HG03565 (cell line): ENCODE results near the gene RCC2.

Source experiments
- ATAC-seq: cut with Tn5 transposase; IDR thresholded peaks from one replicate; pipeline ENCODE4 v1.9.1; 2021; ENCODE audit warnings: mild to moderate bottlenecking, moderate library complexity; ENCODE audit not compliant: unreplicated experiment

Gene RCC2

GRCh38 chr1:17381161-17381560, 58.3 kb downstream of the RCC2 start:
- ATAC-seq = no peak

- no peak for ATAC-seq
Observed at GRCh38 chr1:17377325-17377953, 62.0 kb downstream of the RCC2 start.

GRCh38 chr1:17375651-17376050, 63.8 kb downstream of the RCC2 start:
- ATAC-seq = no peak

- ATAC-seq = no peak
Observed at GRCh38 chr1:17372955-17373354, 66.5 kb downstream of the RCC2 start.

- no peak for ATAC-seq
Observed at GRCh38 chr1:17371896-17372295, 67.6 kb downstream of the RCC2 start, which contains the start of gene PADI6. PADI6 (plus strand) TSS chr1:17372196; CDS start chr1:17372246, 50 bp downstream.

- no peak for ATAC-seq
Observed at GRCh38 chr1:17370618-17371017, 68.9 kb downstream of the RCC2 start.

GRCh38 chr1:17369466-17369865, 70.0 kb downstream of the RCC2 start:
- no peak for ATAC-seq

- ATAC-seq = no peak
Observed at GRCh38 chr1:17365293-17365692, 74.2 kb downstream of the RCC2 start.

- no peak for ATAC-seq
Observed at GRCh38 chr1:17363771-17364170, 75.7 kb downstream of the RCC2 start.

GRCh38 chr1:17363351-17363750, 76.1 kb downstream of the RCC2 start:
- no peak for ATAC-seq

GRCh38 chr1:17361687-17362086, 77.8 kb downstream of the RCC2 start:
- no peak for ATAC-seq

GRCh38 chr1:17360272-17360956, 79.1 kb downstream of the RCC2 start:
- ATAC-seq = no peak

GRCh38 chr1:17359808-17360207, 79.7 kb downstream of the RCC2 start:
- ATAC-seq = no peak

GRCh38 chr1:17359031-17359430, 80.4 kb downstream of the RCC2 start:
- ATAC-seq = no peak

- no peak for ATAC-seq
Observed at GRCh38 chr1:17358557-17358956, 80.9 kb downstream of the RCC2 start.
